Keratinocyte (primary cell): Measurements from ENCODE around the gene PRKAR1B. TPM values are rescaled to one million over a fixed set of nuclear protein-coding genes. Genes with fewer than 3 reads are reported as not detected.
"Not testable (repeated sequence)": the region's sequence is repeated elsewhere in the genome, so short reads cannot be mapped to it uniquely, and the experiment has no call there.

Experiments
- DNase-seq: peaks from one replicate; pipeline ENCODE4 v3.0.0-alpha.2; 2011; ENCODE audit warnings: low read depth, missing footprints, low spot score
- FAIRE-seq: peaks from 2 replicates; lab custom pipeline; 2011; peaks lifted over from hg19 to GRCh38; lab: Jason Lieb, UNC
- H2AFZ ChIP-seq: 2 replicates; pipeline ENCODE4 v1.6.0; 2012; ENCODE audit warnings: low read length, control low read depth, inconsistent platforms; ENCODE audit not compliant: control insufficient read depth
- H3K27ac ChIP-seq: 2 replicates; pipeline ENCODE4 v1.5.1; 2011; ENCODE audit warnings: low read length; ENCODE audit not compliant: control insufficient read depth, insufficient read depth
- H3K27me3 ChIP-seq: 3 replicates; pipeline ENCODE4 v1.6.0; 2011; ENCODE audit warnings: low read length; ENCODE audit not compliant: control insufficient read depth, insufficient read depth; ENCODE audit errors: extremely low read depth
- H3K36me3 ChIP-seq, 2 experiments: 2 replicates in 1 of 2; 3 replicates in 1 of 2; pipeline ENCODE4 v1.5.1; 2011; ENCODE audit warnings: low read length in 2 of 2, mild to moderate bottlenecking in 1 of 2; ENCODE audit not compliant: control insufficient read depth in 2 of 2, insufficient read depth in 2 of 2; ENCODE audit errors: extremely low read depth in 1 of 2
- H3K4me1 ChIP-seq: 3 replicates; pipeline ENCODE4 v1.5.1; 2011; ENCODE audit warnings: low read length; ENCODE audit not compliant: control insufficient read depth, insufficient read depth; ENCODE audit errors: extremely low read depth
- H3K4me2 ChIP-seq: 3 replicates; pipeline ENCODE4 v1.6.0; 2011; ENCODE audit warnings: low read depth, low read length; ENCODE audit not compliant: control insufficient read depth, insufficient read depth; ENCODE audit errors: extremely low read depth
- H3K4me3 ChIP-seq, 3 experiments: fragments of 200-600 bp in 1 of 3; sonication (generic) in 1 of 3; 2 replicates in 2 of 3; 3 replicates in 1 of 3; pipeline ENCODE4 v1.5.1; 2011 to 2016; ENCODE audit warnings: low read length in 3 of 3, mild to moderate bottlenecking in 3 of 3, control low read depth in 2 of 3, inconsistent platforms in 1 of 3, low read depth in 1 of 3, mixed read lengths in 1 of 3, mixed run types in 1 of 3, moderate library complexity in 1 of 3; ENCODE audit not compliant: control insufficient read depth in 2 of 3, insufficient read depth in 2 of 3; ENCODE audit errors: extremely low read depth in 1 of 3
- H3K79me2 ChIP-seq: 2 replicates; pipeline ENCODE4 v1.6.0; 2012; ENCODE audit warnings: low read length; ENCODE audit not compliant: control insufficient read depth, insufficient read depth
- H3K9ac ChIP-seq: 3 replicates; pipeline ENCODE4 v1.6.0; 2011; ENCODE audit warnings: low read length; ENCODE audit not compliant: control insufficient read depth, insufficient read depth; ENCODE audit errors: extremely low read depth
- H3K9me1 ChIP-seq: 3 replicates; pipeline ENCODE4 v1.6.0; 2011; ENCODE audit warnings: low read length; ENCODE audit not compliant: control insufficient read depth, insufficient read depth; ENCODE audit errors: extremely low read depth
- H3K9me3 ChIP-seq: 2 replicates; pipeline ENCODE4 v1.5.1; 2012; ENCODE audit warnings: low read depth, low read length; ENCODE audit not compliant: control insufficient read depth
- H4K20me1 ChIP-seq: 3 replicates; pipeline ENCODE4 v1.6.0; 2011; ENCODE audit warnings: low read length; ENCODE audit not compliant: control insufficient read depth, insufficient read depth; ENCODE audit errors: extremely low read depth
- EZH2 ChIP-seq: IDR thresholded peaks from one replicate; pipeline ENCODE4 v1.6.1; 2012; ENCODE audit warnings: inconsistent platforms, mild to moderate bottlenecking, low read length, moderate library complexity
- dilution Hi-C: fragments of 300-500 bp; cut with MboI; formaldehyde crosslinking; loops from one replicate; pipeline ENCODE4 v1.7.0; 2020; ENCODE audit warnings: low sequenced_read_pairs; ENCODE audit not compliant: extremely low pct_ligation_motif_present
- polyA plus RNA-seq, 5 experiments: library from polyadenylated mRNA; depleted of rRNA in 3 of 5; stranded (reverse) in 3 of 5; stranded (forward) in 1 of 5; unstranded in 1 of 5; fragments of >200 nt; gene quantifications; 1 replicate in 1 of 5; 2 replicates in 3 of 5; 3 replicates in 1 of 5; pipeline versions ENCODE4 v1.2.1 to v1.2.3, GENCODE V29; 2011 to 2012; ENCODE audit warnings: missing spikeins in 2 of 5, low read depth in 1 of 5, low replicate concordance in 1 of 5
- TF ChIP-seq, protein P1 (sequence below), 3 experiments: IDR thresholded peaks in 1 of 3; conservative IDR thresholded peaks in 1 of 3; optimal IDR thresholded peaks in 1 of 3; 2 replicates in 2 of 3; 3 replicates in 1 of 3; pipeline versions ENCODE3 to v1.5.1; 2011; ENCODE audit warnings: low read length in 3 of 3, mild to moderate bottlenecking in 3 of 3, moderate library complexity in 2 of 3, control low read depth in 1 of 3, inconsistent platforms in 1 of 3; ENCODE audit not compliant: insufficient read depth in 2 of 3; ENCODE audit errors: extremely low read depth in 1 of 3

Gene PRKAR1B
- polyA plus RNA-seq, 1 donor (not counting 4 experiments of a cell fraction or from before 2014, with no cell fraction given), result 10.8 TPM

DNA sequence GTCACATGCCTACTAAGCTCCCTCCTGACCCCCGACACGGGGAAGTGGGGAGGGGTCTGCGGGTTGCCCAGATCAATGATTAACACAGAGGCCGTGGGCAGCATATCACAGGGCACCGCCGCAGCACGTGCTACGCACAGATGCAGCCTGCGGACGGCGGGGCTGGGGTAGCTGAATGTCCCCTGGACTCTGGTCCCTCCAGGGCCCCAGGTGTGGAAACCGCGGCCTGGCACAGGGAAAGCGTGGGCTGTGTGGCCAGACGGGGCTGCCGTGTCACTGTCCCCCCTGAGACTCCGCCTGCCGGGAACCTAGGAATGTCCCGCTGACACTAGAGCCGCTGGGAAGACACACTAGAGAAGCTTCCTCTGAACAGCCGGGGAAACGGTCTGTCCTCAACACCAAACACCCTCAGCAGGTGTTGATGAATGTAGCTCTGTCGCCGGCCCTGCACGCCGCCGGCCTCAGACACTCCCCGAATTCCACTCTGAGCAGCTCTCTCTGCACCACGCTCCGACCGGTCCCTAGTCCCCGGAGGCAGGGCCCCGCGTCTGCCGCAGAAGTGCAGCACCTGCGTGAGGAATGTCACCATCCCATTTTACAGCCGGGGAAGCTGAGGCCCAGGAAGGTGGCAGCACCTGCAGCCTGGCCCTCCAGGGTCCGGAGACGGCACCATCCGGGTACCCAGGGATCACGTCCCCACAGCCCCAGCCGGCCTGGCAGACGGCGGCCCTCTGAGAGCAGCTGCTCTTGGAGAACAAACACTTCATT, 174.0 kb downstream of the PRKAR1B start:
- dilution Hi-C loops, result no loop called here
- no peak overlapping the region for H2AFZ ChIP-seq
- H3K4me2 ChIP-seq, result no peak overlapping the region
- no peaks in the 10 kb centered on the region for H3K79me2 ChIP-seq
- H3K4me1 ChIP-seq, result no peaks in the 10 kb centered on the region
- H3K9ac ChIP-seq, result no peak overlapping the region
- DNase-seq (no peak), FAIRE-seq (no peak)
- no peaks in the 10 kb centered on the region for H3K9me1 ChIP-seq
- no peak overlapping the region for H3K27ac ChIP-seq
- H4K20me1 ChIP-seq, result no peaks in the 10 kb centered on the region
- no peaks in the 10 kb centered on the region for H3K36me3 ChIP-seq
- no peak overlapping the region for H3K4me3 ChIP-seq
- TF ChIP-seq EZH2, result no peak
- TF ChIP-seq, protein P1, sequence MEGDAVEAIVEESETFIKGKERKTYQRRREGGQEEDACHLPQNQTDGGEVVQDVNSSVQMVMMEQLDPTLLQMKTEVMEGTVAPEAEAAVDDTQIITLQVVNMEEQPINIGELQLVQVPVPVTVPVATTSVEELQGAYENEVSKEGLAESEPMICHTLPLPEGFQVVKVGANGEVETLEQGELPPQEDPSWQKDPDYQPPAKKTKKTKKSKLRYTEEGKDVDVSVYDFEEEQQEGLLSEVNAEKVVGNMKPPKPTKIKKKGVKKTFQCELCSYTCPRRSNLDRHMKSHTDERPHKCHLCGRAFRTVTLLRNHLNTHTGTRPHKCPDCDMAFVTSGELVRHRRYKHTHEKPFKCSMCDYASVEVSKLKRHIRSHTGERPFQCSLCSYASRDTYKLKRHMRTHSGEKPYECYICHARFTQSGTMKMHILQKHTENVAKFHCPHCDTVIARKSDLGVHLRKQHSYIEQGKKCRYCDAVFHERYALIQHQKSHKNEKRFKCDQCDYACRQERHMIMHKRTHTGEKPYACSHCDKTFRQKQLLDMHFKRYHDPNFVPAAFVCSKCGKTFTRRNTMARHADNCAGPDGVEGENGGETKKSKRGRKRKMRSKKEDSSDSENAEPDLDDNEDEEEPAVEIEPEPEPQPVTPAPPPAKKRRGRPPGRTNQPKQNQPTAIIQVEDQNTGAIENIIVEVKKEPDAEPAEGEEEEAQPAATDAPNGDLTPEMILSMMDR (optimal IDR thresholded peaks at IDR 0.05 in 1 of 3, IDR thresholded peaks at IDR 0.05 in 1 of 3, conservative IDR thresholded peaks at IDR 0.05 in 1 of 3; ENCODE audit: extremely low read depth in 1 of 3, insufficient read depth in 2 of 3, low read length in 3 of 3), result no peak
- no peaks in the 10 kb centered on the region for H3K27me3 ChIP-seq
- no peaks in the 10 kb centered on the region for H3K9me3 ChIP-seq

DNA sequence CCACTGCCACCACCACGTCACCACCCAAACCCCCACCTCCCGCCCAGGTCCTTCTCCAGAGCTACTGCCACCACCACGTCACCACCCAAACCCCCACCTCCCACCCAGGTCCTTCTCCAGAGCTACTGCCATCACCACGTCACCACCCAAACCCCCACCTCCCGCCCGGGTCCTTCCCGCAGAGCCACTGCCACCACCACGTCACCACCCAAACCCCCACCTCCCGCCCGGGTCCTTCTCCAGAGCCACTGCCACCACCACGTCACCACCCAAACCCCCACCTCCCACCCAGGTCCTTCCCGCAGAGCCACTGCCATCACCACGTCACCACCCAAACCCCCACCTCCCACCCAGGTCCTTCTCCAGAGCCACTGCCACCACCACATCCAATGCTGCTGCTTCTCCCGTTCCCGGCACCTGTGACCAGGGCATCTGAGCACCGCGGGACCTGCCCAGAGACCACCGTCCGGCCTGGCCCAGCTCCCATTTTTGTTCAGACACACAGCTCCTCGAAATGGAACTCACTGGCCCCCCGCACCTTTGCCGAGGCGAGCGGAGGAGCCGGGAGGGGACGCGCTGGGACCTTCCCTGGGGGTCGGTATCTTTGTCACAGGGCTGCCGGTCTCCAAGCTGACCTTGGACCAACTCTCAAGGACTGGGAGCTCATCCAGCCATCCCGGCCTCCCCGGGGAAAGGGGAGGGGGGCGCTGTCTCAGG, 174.8 kb downstream of the PRKAR1B start:
- H3K27me3 ChIP-seq, H3K27ac ChIP-seq, H2AFZ ChIP-seq, H3K9me3 ChIP-seq, FAIRE-seq, H4K20me1 ChIP-seq, H3K79me2 ChIP-seq, H3K4me1 ChIP-seq, H3K36me3 ChIP-seq, H3K4me3 ChIP-seq, dilution Hi-C loops, H3K4me2 ChIP-seq, H3K9me1 ChIP-seq, DNase-seq, H3K9ac ChIP-seq: not testable (repeated sequence)

GRCh38 chr7:551615-551970, 175.5 kb downstream of the PRKAR1B start:
- H3K9me1 ChIP-seq, H3K27me3 ChIP-seq, DNase-seq, H3K9ac ChIP-seq, H3K27ac ChIP-seq, FAIRE-seq, H3K4me1 ChIP-seq, H4K20me1 ChIP-seq, H3K4me3 ChIP-seq, H3K9me3 ChIP-seq, dilution Hi-C loops, H3K4me2 ChIP-seq, H3K36me3 ChIP-seq, H2AFZ ChIP-seq, H3K79me2 ChIP-seq: not testable (repeated sequence)
